GM18907 (cell line): Measurements from ENCODE around the gene MAGED1.
A peak's percentile ranks its signal among the peaks of the same experiment; 100 is the strongest.

ENCODE experiments used
- ATAC-seq: cut with Tn5 transposase; IDR thresholded peaks from one replicate; pipeline ENCODE4 v1.9.1; 2021; ENCODE audit warnings: mild to moderate bottlenecking, moderate library complexity; ENCODE audit not compliant: unreplicated experiment

MAGED1 gene, protein sequence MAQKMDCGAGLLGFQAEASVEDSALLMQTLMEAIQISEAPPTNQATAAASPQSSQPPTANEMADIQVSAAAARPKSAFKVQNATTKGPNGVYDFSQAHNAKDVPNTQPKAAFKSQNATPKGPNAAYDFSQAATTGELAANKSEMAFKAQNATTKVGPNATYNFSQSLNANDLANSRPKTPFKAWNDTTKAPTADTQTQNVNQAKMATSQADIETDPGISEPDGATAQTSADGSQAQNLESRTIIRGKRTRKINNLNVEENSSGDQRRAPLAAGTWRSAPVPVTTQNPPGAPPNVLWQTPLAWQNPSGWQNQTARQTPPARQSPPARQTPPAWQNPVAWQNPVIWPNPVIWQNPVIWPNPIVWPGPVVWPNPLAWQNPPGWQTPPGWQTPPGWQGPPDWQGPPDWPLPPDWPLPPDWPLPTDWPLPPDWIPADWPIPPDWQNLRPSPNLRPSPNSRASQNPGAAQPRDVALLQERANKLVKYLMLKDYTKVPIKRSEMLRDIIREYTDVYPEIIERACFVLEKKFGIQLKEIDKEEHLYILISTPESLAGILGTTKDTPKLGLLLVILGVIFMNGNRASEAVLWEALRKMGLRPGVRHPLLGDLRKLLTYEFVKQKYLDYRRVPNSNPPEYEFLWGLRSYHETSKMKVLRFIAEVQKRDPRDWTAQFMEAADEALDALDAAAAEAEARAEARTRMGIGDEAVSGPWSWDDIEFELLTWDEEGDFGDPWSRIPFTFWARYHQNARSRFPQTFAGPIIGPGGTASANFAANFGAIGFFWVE

GRCh38 chrX:51892921-51893745 lies at the start of gene MAGED1:
TSS of gene MAGED1 (plus strand) at chrX:51893623. CDS start at chrX:51894305, 682 bp downstream.
- ATAC-seq = peak; percentile 68

DNA sequence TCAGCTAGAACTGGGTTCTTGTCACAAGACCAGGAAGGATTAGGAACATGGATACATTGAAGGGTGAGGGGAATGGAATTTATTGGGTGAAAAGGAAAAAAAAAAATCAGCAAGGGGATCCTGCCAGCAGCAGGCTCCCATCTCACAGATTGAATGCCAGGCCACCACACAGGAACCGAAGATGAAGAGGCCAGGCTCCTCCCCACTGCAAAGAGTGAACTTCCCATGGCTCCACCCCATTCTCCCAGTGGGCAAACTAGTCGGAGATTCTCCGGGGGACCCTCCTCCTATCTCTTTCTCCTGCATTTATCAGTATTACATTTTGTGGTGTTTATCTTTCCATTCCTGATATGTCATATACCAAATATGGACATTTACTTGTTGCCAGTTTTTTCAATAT lies 46.0 kb upstream of the MAGED1 start:
- no peak for ATAC-seq

GRCh38 chrX:51851507-51852085 lies 41.8 kb upstream of the MAGED1 start:
- peak; percentile 74 for ATAC-seq

GRCh38 chrX:51852096-51852495 lies 41.3 kb upstream of the MAGED1 start:
- peak; percentile 28 for ATAC-seq

GRCh38 chrX:51852621-51853020 lies 40.8 kb upstream of the MAGED1 start:
- ATAC-seq = no peak

- ATAC-seq = no peak
Observed at GRCh38 chrX:51853251-51853650, 40.2 kb upstream of the MAGED1 start.

DNA sequence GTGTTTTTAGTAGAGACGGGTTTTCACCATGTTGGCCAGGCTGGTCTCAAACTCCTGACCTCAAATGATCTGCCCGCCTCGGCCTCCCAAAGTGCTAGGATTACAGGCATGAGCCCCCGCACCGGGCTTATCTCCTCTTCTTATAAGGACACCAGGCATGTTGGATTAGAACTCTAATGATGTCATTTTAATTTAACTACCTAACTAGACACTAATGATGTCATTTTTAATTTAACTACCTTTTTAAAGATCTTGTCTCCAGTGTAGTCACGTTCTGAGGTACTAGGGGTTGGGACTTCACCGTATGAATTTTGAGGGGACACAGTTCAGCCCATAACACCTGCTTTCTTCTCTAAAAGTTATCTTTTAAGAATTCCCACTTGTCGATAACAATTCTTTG lies 37.7 kb upstream of the MAGED1 start:
- no peak for ATAC-seq

DNA sequence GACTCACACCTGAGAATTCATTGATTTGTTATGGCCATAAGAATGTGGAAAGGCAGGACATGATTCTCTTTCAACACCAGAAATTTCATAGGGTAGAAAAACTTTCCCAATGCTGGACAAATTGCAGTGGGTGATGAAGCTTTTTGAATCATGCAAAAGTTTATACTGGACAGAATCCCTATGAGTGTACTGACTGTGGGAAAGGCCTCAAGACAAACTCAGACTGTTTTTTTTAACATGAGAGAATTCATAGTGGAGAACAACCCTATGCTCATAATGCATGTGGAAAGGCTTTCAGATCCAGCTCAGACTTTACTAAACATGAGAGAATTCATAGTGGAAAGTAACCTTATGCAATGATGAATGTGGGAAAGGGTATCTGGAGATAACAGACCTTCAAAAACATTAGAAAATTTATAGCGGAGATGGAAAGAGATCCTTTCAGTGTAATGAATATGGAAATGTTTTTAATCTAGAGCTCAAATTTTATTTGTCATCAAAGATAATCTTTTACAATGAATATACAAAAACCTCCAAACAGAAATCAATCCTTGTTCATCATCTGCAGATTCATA lies 36.2 kb upstream of the MAGED1 start:
- ATAC-seq = no peak

GRCh38 chrX:51860679-51861078 lies 32.7 kb upstream of the MAGED1 start:
- no peak for ATAC-seq

DNA sequence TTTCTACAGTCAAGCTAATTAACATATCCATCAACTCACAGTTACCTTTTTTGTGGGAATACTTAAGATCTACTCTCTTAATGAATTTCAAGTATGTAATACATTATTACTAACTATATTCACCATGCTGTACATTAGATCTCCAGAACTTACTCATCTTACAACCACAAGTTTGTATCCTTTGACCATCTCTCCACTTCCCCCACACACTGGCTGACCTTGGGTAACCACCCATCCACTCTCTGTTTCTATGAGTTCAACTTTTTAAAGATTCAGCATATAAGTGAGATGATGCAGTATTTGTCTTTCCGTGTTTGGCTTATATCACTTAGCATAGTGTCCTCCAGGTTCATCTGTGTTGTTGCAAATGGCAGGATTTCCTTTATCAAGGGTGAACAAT lies 30.5 kb upstream of the MAGED1 start:
- ATAC-seq = peak; percentile 74

GRCh38 chrX:51866210-51866609 lies 27.2 kb upstream of the MAGED1 start:
- ATAC-seq = no peak

DNA sequence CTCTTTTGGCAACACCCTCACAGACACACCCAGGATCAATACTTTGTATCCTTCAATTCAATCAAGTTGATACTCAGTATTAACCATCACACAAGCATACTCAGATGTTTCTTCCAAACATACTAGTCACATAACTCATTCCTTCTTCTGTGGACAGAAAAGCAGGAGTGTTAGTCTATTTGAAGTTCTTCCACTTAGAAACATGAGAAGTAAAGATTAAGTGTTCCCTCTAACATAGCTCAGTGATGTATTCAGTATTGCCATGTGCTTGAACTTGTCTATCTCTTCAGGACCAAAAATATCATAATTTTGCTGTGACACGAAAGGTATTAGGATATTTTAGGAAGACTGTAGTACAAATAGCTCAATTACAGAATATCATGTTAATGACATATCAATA lies 25.8 kb upstream of the MAGED1 start:
- ATAC-seq = no peak

DNA sequence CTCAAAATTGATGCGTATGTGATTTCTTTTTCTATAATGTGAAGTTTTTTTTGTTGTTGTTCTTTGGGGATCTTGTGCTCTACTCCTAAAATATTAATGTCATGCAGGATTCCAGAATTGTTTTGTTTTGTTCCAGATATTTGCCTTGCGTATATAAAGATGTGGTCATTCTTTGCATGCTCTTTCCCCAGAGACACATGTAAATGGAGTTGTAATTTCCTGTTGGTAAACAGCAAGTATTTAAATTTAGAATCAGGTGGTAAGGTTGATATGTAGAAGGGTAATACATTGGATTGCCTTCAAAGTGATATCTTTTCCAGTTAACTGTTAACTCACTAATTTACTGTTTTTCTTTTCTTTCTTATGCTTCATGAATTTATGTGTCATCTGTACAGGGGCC lies 23.1 kb upstream of the MAGED1 start:
- ATAC-seq = no peak

GRCh38 chrX:51874123-51874522 lies 19.3 kb upstream of the MAGED1 start:
- ATAC-seq = no peak

GRCh38 chrX:51876441-51876840 lies 17.0 kb upstream of the MAGED1 start:
- no peak for ATAC-seq

DNA sequence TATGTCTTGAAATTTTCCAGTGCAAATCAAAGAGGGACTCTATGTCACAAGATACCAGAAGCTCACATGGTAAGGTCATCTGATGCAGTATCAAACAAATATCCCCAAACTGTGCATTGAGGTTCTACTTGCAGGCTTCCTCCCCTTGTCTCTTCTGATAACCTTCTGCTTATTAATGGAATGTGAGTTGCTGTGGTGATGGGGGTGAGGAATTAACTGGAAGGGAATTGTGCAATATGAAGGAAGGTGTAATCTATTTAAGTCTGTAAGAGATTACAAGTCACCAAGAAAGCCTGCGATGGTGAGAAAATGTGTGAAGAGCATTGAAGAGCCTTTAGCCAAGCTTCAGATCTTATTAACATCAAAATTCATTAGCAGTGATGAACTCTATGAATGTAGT lies 15.4 kb upstream of the MAGED1 start:
- ATAC-seq = no peak

DNA sequence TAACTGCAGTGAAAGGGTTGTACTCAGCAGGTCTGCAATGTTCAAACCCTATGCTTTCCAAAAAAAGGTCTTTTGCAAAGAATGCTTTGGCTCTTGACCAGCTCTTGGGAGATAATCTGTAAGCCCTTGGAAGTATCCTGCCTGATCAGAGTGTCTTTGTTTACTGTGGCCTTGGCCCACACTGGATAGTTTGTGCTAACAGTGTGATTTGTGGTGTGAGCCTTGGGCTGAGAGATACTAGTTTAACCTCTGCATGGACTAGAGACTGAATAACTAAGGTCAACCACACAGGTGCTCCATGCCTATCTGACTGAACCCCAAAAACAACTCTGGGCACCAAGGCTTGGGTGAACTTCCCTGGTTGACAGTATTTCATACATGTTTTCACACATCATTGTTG lies 3.6 kb upstream of the MAGED1 start:
- no peak for ATAC-seq

DNA sequence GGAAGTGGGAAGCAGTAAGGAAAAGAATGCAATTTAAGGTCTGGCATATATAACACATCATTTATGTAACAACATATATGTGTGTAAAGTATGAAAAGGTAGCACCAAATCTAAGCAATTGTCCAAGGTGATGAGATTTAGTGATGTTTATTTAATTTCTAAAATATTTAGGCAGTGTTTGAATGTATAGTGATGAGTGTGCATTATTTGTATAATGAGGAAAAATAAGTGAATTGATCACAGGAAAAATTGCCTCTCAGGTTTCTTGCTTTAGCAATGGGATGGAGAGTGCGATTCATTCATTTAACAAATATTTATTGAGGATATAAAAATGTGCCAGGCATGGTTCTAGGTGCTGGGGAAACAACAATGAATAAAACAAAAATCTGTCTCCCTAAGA lies 2.2 kb upstream of the MAGED1 start:
- no peak for ATAC-seq

GRCh38 chrX:51891821-51892551 lies 1.4 kb upstream of the MAGED1 start:
- peak; percentile 36 for ATAC-seq
